MM.1S (cell line): ENCODE measurements around the gene NUDT21.

ENCODE experiments used
- DNase-seq: peaks from one replicate; pipeline ENCODE4 v3.0.0-alpha.2; 2015
- H2AFZ ChIP-seq: fragments of 300-600 bp; sonication (generic); 2 replicates; pipeline ENCODE4 v1.6.0; 2016; ENCODE audit warnings: antibody characterized with exemption, low read length
- H3F3A ChIP-seq: fragments of 300-600 bp; sonication (generic); 2 replicates; pipeline ENCODE4 v1.6.1; 2016; ENCODE audit warnings: mild to moderate bottlenecking, antibody characterized with exemption, low read length, moderate library complexity, mixed read lengths; ENCODE audit not compliant: insufficient read depth
- H3K27ac ChIP-seq: fragments of 300-600 bp; sonication (generic); 2 replicates; pipeline ENCODE4 v1.5.1; 2016; ENCODE audit warnings: mild to moderate bottlenecking, low read length
- H3K27me3 ChIP-seq: fragments of 300-600 bp; sonication (generic); replicated peaks from 2 replicates; pipeline ENCODE4 v1.6.0; 2016; ENCODE audit warnings: low read length; ENCODE audit not compliant: insufficient read depth
- H3K36me3 ChIP-seq: fragments of 300-600 bp; sonication (generic); replicated peaks from 2 replicates; pipeline ENCODE4 v1.6.1; 2016; ENCODE audit warnings: mild to moderate bottlenecking, low read length, mixed read lengths; ENCODE audit not compliant: insufficient read depth
- H3K4me1 ChIP-seq: fragments of 300-600 bp; sonication (generic); 2 replicates; pipeline ENCODE4 v1.6.1; 2016; ENCODE audit warnings: low read length, mixed read lengths
- H3K4me2 ChIP-seq: fragments of 300-600 bp; sonication (generic); 2 replicates; pipeline ENCODE4 v1.6.0; 2016; ENCODE audit warnings: low read depth, low read length
- H3K4me3 ChIP-seq: fragments of 300-600 bp; sonication (generic); 2 replicates; pipeline ENCODE4 v1.5.1; 2016; ENCODE audit warnings: low read length, mixed read lengths
- H3K79me2 ChIP-seq: fragments of 300-600 bp; sonication (generic); 2 replicates; pipeline ENCODE4 v1.6.1; 2016; ENCODE audit warnings: mixed run types, low read length, mixed read lengths
- H3K9ac ChIP-seq: fragments of 300-600 bp; sonication (generic); 2 replicates; pipeline ENCODE4 v1.6.1; 2016; ENCODE audit warnings: low read length, mixed read lengths
- H3K9me2 ChIP-seq: fragments of 300-600 bp; sonication (generic); replicated peaks from 2 replicates; pipeline ENCODE4 v1.6.1; 2016; ENCODE audit warnings: mild to moderate bottlenecking, low read length, mixed read lengths; ENCODE audit not compliant: insufficient read depth
- H3K9me3 ChIP-seq: fragments of 300-600 bp; sonication (generic); replicated peaks from 2 replicates; pipeline ENCODE4 v1.6.1; 2016; ENCODE audit warnings: mild to moderate bottlenecking, low read length, mixed read lengths; ENCODE audit not compliant: insufficient read depth
- H4K20me1 ChIP-seq: fragments of 300-600 bp; sonication (generic); 2 replicates; pipeline ENCODE4 v1.6.1; 2016; ENCODE audit warnings: mild to moderate bottlenecking, low read length, moderate library complexity, mixed read lengths; ENCODE audit not compliant: insufficient read depth
- CTCF ChIP-seq: fragments of 300-600 bp; sonication (generic); IDR thresholded peaks from 2 replicates; pipeline ENCODE4 v1.5.1; 2016; ENCODE audit warnings: antibody characterized with exemption, low read length, mixed read lengths
- EZH2 ChIP-seq: fragments of 300-600 bp; sonication (generic); optimal IDR thresholded peaks from 2 replicates; pipeline ENCODE3; 2017; ENCODE audit warnings: low read depth, mild to moderate bottlenecking, antibody characterized with exemption, low read length, mixed read lengths
- EZH2phosphoT487 ChIP-seq: fragments of 300-600 bp; sonication (generic); IDR thresholded peaks from 2 replicates; pipeline ENCODE4 v1.6.1; 2018; ENCODE audit warnings: antibody characterized with exemption, low read length

NUDT21 gene

DNA sequence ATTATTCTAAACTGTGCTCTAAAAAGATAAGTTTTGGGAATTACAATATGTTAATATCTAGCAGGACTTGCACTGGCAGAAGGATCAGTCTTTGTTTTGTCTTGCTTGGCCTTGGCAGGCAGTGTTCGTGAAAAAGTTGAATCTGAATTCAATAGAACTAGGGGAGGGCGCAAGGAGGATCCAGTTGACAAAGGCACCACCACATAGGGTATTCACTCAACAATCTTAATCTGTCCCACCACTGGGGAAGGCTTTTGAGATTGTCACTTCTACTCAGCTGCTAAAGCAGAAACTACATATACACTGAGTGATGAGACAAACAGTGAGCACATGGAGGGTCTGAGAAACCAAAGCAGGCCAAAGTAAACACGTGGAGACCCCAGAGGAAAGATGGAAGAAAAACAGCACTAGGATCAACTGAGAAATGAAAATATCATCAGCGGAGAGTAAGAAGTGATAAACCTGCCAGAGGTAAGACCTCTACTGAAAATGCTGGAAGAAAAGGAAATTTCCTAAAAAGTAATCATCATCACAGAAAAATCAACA, 28.2 kb downstream of the NUDT21 start:
- no peak overlapping the region for H3K4me2 ChIP-seq
- H3K36me3 ChIP-seq = no peaks in the 10 kb centered on the region
- H3K79me2 ChIP-seq = peaks cover 63% of the 10 kb centered on the region
- H3K27ac ChIP-seq = no peak overlapping the region
- H3K9me3 ChIP-seq = no peaks in the 10 kb centered on the region
- no peak overlapping the region for H3K9ac ChIP-seq
- no peak for DNase-seq
- no peak overlapping the region for H3K4me3 ChIP-seq
- no peaks in the 10 kb centered on the region for H3K9me2 ChIP-seq
- peaks cover 19% of the 10 kb centered on the region for H3F3A ChIP-seq
- no peaks in the 10 kb centered on the region for H3K27me3 ChIP-seq
- TF ChIP-seq CTCF = no peak
- no peak for TF ChIP-seq EZH2phosphoT487
- TF ChIP-seq EZH2 = no peak
- no peak overlapping the region for H2AFZ ChIP-seq
- no peaks in the 10 kb centered on the region for H4K20me1 ChIP-seq
- peaks cover 8% of the 10 kb centered on the region; the same call in 1 of the 2 replicates for H3K4me1 ChIP-seq

GRCh38 chr16:56421976-56422669, 29.0 kb downstream of the NUDT21 start:
- H3K27me3 ChIP-seq = no peaks in the 10 kb centered on the region
- H3K4me2 ChIP-seq = no peak overlapping the region
- TF ChIP-seq EZH2phosphoT487 = no peak
- TF ChIP-seq CTCF = no peak
- no peak for TF ChIP-seq EZH2
- H2AFZ ChIP-seq = no peak overlapping the region
- H3K27ac ChIP-seq = no peak overlapping the region
- no peaks in the 10 kb centered on the region for H3K36me3 ChIP-seq
- H3K9me3 ChIP-seq = no peaks in the 10 kb centered on the region
- H3F3A ChIP-seq = peaks cover 14% of the 10 kb centered on the region
- no peak overlapping the region for H3K4me3 ChIP-seq
- H3K9ac ChIP-seq = no peak overlapping the region
- H3K9me2 ChIP-seq = no peaks in the 10 kb centered on the region
- DNase-seq = no peak
- peaks cover 71% of the 10 kb centered on the region for H3K79me2 ChIP-seq
- H3K4me1 ChIP-seq = peaks cover 8% of the 10 kb centered on the region; the same call in 1 of the 2 replicates
- no peaks in the 10 kb centered on the region for H4K20me1 ChIP-seq

GRCh38 chr16:56421313-56421712, 29.8 kb downstream of the NUDT21 start:
- H3K4me1 ChIP-seq = peaks cover 8% of the 10 kb centered on the region; the same call in 1 of the 2 replicates
- H3K79me2 ChIP-seq = peaks cover 79% of the 10 kb centered on the region
- DNase-seq = no peak
- H3K4me2 ChIP-seq = no peak overlapping the region
- H3F3A ChIP-seq = peaks cover 6% of the 10 kb centered on the region
- H3K27me3 ChIP-seq = no peaks in the 10 kb centered on the region
- H3K27ac ChIP-seq = no peak overlapping the region
- no peaks in the 10 kb centered on the region for H3K36me3 ChIP-seq
- H3K9me2 ChIP-seq = no peaks in the 10 kb centered on the region
- no peaks in the 10 kb centered on the region for H3K9me3 ChIP-seq
- no peaks in the 10 kb centered on the region for H4K20me1 ChIP-seq
- TF ChIP-seq CTCF = no peak
- no peak for TF ChIP-seq EZH2
- TF ChIP-seq EZH2phosphoT487 = no peak
- no peak overlapping the region for H3K9ac ChIP-seq
- H2AFZ ChIP-seq = no peak overlapping the region
- H3K4me3 ChIP-seq = no peak overlapping the region
